MCF 10A (cell line): ENCODE measurements around the gene TRIM44. TPM values are rescaled to one million over a fixed set of nuclear protein-coding genes. Genes with fewer than 3 reads are reported as not detected.

ENCODE experiments used
- BruUV-seq: library from RNA; stranded (reverse); fragments of 400-500 nt; replicated peaks from 2 replicates; lab custom pipeline; 2021; lab: Mats Ljungman, UMichigan
- CTCF ChIA-PET: fragments of 300-600 bp; sonication (Branson Sonifier 250); formaldehyde crosslinking; extraction: SDS; loops from one replicate; lab custom pipeline; 2021; ENCODE audit warnings: antibody characterized with exemption, inconsistent platforms; lab: Yijun Ruan, JAX
- POLR2A ChIA-PET: fragments of 300-600, 350-650 bp; sonication (Branson Sonifier 250); formaldehyde crosslinking; extraction: SDS; loops from one replicate; lab custom pipeline; 2020; ENCODE audit warnings: antibody characterized with exemption, inconsistent platforms; lab: Yijun Ruan, JAX
- DNase-seq: peaks from one replicate; pipeline ENCODE4 v3.0.0-alpha.2; 2018; ENCODE audit not compliant: unreplicated experiment
- H3K27ac Mint-ChIP-seq: one replicate; pipeline ENCODE4 v1.8.0; 2022; ENCODE audit warnings: mild to moderate bottlenecking, low read depth, mixed read lengths; ENCODE audit not compliant: unreplicated experiment
- H3K27me3 Mint-ChIP-seq: one replicate; pipeline ENCODE4 v1.8.0; 2022; ENCODE audit warnings: mixed read lengths; ENCODE audit not compliant: insufficient read depth, unreplicated experiment
- H3K36me3 Mint-ChIP-seq: one replicate; pipeline ENCODE4 v1.8.0; 2022; ENCODE audit warnings: mild to moderate bottlenecking, moderate library complexity, mixed read lengths; ENCODE audit not compliant: insufficient read depth, unreplicated experiment
- H3K4me1 Mint-ChIP-seq: one replicate; pipeline ENCODE4 v1.8.0; 2022; ENCODE audit warnings: mixed read lengths; ENCODE audit not compliant: insufficient read depth, unreplicated experiment
- H3K4me3 Mint-ChIP-seq: one replicate; pipeline ENCODE4 v1.8.0; 2022; ENCODE audit warnings: mild to moderate bottlenecking, moderate library complexity, mixed read lengths; ENCODE audit not compliant: unreplicated experiment
- H3K9me3 Mint-ChIP-seq: one replicate; pipeline ENCODE4 v1.8.0; 2022; ENCODE audit warnings: mixed read lengths; ENCODE audit not compliant: unreplicated experiment
- CTCF ChIP-seq: fragments of 200-600 bp; IDR thresholded peaks from one replicate; pipeline ENCODE4 v1.8.0; 2022; ENCODE audit warnings: antibody characterized with exemption, mild to moderate bottlenecking; ENCODE audit not compliant: unreplicated experiment
- intact Hi-C: fragments of 100-400 bp; cut with micrococcal nuclease; formaldehyde crosslinking; loops from 2 replicates; pipeline ENCODE4 v1.14.1; 2022
- total RNA-seq: library from RNA; stranded (reverse); gene quantifications from 2 replicates; pipeline ENCODE4 v1.2.3, GENCODE V29; 2022

Gene TRIM44
- total RNA-seq, 1 experiment from 2014 or later = 103 TPM

DNA sequence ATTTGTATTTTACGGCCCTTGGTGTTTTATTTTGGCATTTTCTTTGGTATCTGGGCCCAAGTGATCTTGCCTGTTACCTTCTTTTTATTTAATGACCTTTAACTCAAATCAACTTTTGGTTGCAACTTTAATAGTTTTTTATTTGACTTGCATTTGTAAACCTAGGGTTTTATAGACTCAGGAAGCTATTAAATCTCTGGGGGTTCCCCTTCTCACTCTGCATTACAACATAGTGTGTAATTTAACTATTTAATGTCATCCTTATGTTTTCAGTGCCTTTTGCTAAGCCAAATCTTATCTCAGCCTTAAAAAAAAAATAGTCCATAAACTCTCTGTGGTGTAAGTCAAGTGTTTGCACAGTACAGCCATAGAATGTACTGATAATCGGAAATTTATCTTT lies 41.0 kb upstream of the TRIM44 start:
- CTCF ChIA-PET = interaction anchor here (0.6 to 1.0 kb wide), 2 partner anchors 75 to 201 kb away, joined by 3 to 6 read pairs; no protein-coding TSS in a partner anchor
- Mint-ChIP-seq H3K4me3 (peak overlapping the region; percentile 82), H3K27me3 (no peaks in the 10 kb centered on the region), H3K36me3 (peaks cover 23% of the 10 kb centered on the region), H3K4me1 (peaks cover 39% of the 10 kb centered on the region), H3K27ac (peak overlapping the region; percentile 73), H3K9me3 (no peaks in the 10 kb centered on the region)
- intact Hi-C loops = loop anchor here (5.0 kb wide), 1 partner anchor 176 kb away; no protein-coding TSS in a partner anchor
- no peak for TF ChIP-seq CTCF
- DNase-seq = peak; percentile 22
- no TSS peak for BruUV-seq
- POLR2A ChIA-PET = interaction anchor here (0.5 to 4.9 kb wide), 9 partner anchors 9 to 535 kb away, joined by 3 to 69 read pairs (median 3); partner anchors contain the start of gene TRIM44

GRCh38 chr11:35622070-35622469 lies 40.5 kb upstream of the TRIM44 start:
- H3K4me1 Mint-ChIP-seq = peaks cover 39% of the 10 kb centered on the region
- ChIA-PET CTCF (interaction anchor here (1.0 kb wide), 1 partner anchor 200 kb away, joined by 6 read pairs; no protein-coding TSS in a partner anchor), POLR2A (interaction anchor here (0.7 to 4.9 kb wide), 7 partner anchors 8 to 535 kb away, joined by 3 to 69 read pairs (median 3); partner anchors contain the start of gene TRIM44)
- peaks cover 23% of the 10 kb centered on the region for H3K36me3 Mint-ChIP-seq
- peak overlapping the region; percentile 73 for H3K27ac Mint-ChIP-seq
- DNase-seq = peak; percentile 41
- no peaks in the 10 kb centered on the region for H3K9me3 Mint-ChIP-seq
- H3K4me3 Mint-ChIP-seq = peak overlapping the region; percentile 82
- no TSS peak for BruUV-seq
- intact Hi-C loops = loop anchor here (5.0 kb wide), 1 partner anchor 175 kb away; no protein-coding TSS in a partner anchor
- TF ChIP-seq CTCF = no peak
- no peaks in the 10 kb centered on the region for H3K27me3 Mint-ChIP-seq

DNA sequence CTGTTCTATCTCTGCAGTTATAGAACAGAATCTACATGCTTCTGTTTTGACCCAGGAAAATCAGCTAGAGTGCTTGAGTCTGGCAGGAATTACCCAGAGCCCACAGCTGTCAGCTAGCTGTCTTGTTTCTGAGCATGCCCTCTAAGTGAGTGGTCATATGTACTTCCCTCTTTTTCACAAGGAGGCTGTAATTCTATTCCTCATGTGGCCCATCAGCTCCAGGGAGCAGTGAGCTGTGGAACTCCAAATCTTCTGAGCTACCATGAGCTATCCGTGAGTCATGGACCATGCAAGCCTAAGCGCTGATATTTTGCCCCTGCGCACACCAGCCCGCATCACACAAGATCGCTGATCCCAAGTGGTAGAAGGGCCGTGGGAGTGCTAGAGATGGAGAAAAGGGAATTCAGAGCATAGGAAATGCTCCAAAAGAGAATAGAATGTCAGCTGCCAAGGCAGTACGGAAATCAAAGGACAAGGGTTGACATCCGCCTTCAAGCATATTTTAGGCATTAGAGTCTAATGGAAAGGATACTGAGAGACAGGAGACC lies 38.9 kb upstream of the TRIM44 start:
- Mint-ChIP-seq H3K9me3 (no peaks in the 10 kb centered on the region), H3K36me3 (peaks cover 15% of the 10 kb centered on the region), H3K27me3 (no peaks in the 10 kb centered on the region), H3K4me3 (no peak overlapping the region), H3K4me1 (peaks cover 39% of the 10 kb centered on the region), H3K27ac (peak overlapping the region; percentile 65)
- CTCF ChIA-PET = interaction anchor here (0.8 to 1.2 kb wide), 6 partner anchors 34 to 869 kb away, joined by 3 to 4 read pairs (median 4); no protein-coding TSS in a partner anchor
- BruUV-seq = no TSS peak
- DNase-seq = peak; percentile 84
- intact Hi-C loops = loop anchor here (1.0 to 5.0 kb wide), 2 partner anchors 39 to 174 kb away; partner anchors contain the start of gene TRIM44
- POLR2A ChIA-PET = interaction anchor here (0.6 to 2.4 kb wide), 7 partner anchors 35 to 270 kb away, joined by 3 to 14 read pairs (median 3); partner anchors contain the start of gene TRIM44
- no peak for TF ChIP-seq CTCF

DNA sequence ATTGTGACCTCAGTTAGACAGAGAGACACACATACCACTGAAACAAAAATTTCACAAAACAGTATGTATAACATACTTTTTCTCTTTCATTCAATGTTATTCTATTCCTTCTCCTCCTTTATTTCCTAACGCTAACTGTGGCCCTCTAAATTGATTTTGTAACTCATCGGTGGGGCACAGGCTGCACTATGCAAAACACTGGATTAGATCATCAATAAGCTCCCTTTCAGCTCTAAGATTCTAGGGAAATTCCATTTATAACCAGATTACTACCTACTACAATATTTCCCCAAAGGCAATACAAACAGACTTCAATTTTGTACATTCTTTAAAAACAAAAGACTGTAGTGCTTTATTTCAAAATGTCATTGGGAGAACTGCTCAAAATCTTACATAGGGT lies 38.3 kb upstream of the TRIM44 start:
- Mint-ChIP-seq H3K9me3 (no peaks in the 10 kb centered on the region), H3K4me3 (no peak overlapping the region), H3K27me3 (no peaks in the 10 kb centered on the region), H3K27ac (peak overlapping the region; percentile 65), H3K4me1 (peaks cover 43% of the 10 kb centered on the region), H3K36me3 (peaks cover 15% of the 10 kb centered on the region)
- POLR2A ChIA-PET = interaction anchor here (0.6 to 2.4 kb wide), 7 partner anchors 18 to 367 kb away, joined by 3 to 14 read pairs (median 3); partner anchors contain the start of gene TRIM44
- intact Hi-C loops = loop anchor here (5.0 kb wide), 1 partner anchor 173 kb away; no protein-coding TSS in a partner anchor
- BruUV-seq = no TSS peak
- no peak for DNase-seq
- CTCF ChIA-PET = interaction anchor here (0.6 to 1.2 kb wide), 8 partner anchors 34 to 869 kb away, joined by 3 to 4 read pairs (median 4); no protein-coding TSS in a partner anchor
- no peak for TF ChIP-seq CTCF
